GM18861 (cell line): ENCODE measurements around the gene FDX2.
"Not testable (repeated sequence)": the region's sequence is repeated elsewhere in the genome, so short reads cannot be mapped to it uniquely, and the experiment has no call there.

Experiments
- ATAC-seq: cut with Tn5 transposase; IDR thresholded peaks from one replicate; pipeline ENCODE4 v1.9.1; 2021; ENCODE audit not compliant: unreplicated experiment

Gene FDX2

DNA sequence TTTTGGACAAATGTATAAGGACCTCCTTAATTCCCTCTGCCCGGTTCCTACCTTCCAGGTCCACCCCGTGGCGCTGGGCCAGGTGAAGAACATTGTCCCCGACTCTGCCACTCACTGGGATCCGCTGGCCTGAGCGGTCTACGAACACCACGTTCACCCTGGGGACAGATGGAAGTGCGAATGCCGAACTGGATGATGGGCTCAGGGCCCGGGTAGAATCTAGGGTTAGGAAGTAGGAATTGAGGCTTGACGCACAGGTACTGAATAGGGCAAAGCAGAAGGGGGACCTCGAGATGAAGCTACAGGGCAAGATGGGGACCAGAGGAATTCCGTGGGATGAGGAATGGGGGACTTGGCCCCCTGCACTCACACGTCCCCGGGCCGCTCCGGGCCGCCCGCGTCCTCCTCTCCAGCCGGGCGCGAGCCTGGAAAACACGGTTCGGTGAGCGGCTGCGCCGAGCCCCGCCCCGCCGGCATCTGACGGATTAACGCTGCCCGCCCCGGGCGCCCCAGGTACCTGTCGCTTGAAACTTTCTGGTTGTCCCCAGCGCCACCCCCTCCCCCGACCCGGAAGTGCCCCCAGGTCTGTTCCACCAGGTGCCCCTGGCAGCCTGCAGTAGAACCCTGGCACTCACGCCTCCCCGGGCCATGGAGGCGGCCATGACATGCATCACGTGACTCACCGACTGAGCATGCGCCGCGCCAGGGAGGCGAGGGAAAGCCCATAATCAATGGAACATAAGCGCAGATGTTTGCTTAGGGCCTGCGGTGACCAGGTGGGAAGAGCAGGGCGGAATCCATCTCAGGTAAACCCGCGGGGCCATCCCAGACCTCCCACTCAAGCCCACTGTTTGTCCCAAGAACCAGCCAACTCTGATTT, at the start of gene FDX2:
TSS of gene FDX2 (minus strand) at position 681 of the 880 bp plus-strand sequence. CDS start at position 662, 19 bp downstream.
- ATAC-seq, result peak; percentile 72

DNA sequence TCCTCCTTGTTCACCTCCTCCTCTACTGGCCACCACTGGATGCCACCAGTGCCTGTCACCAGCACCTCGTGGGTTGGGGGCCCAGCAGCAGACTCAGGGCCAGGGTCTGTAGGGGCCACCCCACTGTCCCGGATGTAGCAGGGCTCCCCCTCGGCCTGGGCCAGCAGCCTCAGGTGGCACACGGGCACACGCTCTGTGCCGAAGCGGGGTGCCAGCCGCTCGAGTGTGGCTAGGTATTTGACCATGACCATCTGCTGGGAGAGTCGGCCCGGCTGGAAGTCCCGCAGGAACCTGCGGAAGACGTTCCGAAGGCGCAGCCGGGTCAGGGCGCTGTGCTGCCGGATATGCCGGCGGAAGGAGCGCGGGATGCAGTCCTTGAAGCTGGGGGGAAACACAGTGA, 49.7 kb upstream of the FDX2 start:
- no peak for ATAC-seq

DNA sequence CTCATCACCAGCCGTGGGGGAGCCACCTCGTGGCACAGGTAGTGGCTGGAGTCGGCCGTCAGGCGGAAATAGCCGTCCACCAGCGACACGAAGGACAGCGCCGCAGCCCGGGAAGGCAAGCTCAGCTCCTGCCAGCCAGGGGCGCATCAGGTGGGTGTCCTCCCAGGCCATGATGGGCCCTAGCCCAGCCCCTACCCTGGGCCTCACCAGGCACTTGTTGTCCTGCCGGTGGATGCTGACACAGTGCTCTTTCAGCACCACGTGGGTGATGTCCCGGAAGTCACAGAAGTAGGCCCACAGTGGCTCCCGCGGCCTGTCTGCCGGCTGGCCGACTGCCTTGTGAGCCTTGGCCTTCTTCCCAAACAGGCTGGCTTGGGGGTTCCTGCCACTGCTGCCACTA, 48.8 kb upstream of the FDX2 start:
- no peak for ATAC-seq

DNA sequence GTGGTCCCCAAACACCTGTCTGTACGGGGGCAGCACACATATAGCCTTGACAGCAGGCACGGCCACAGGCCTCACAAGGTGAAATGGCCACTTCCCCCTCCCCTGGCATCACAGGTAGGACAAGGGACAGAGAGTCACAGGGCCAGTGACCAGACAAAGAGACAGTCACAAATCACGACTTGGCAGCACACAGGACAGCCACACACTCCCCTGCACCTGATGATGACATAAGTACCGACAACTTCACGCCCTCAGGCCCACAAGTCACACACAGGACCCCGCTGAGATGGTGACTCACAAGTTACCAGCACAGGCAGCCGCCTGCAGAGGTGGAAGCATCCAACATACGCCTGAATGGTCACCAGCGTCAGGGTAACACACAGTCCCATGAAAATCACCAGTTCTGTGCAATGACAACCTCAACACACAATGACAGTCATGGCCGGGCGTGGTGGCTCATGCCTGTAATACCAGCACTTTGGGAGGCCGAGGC, 48.0 kb upstream of the FDX2 start:
- ATAC-seq, result no peak

- ATAC-seq, result no peak
Measured at GRCh38 chr19:10362259-10362658, 46.4 kb upstream of the FDX2 start.

GRCh38 chr19:10361569-10362011, 45.8 kb upstream of the FDX2 start:
- no peak for ATAC-seq

GRCh38 chr19:10356431-10356830, 40.6 kb upstream of the FDX2 start:
- no peak for ATAC-seq

GRCh38 chr19:10353793-10354391, 38.1 kb upstream of the FDX2 start:
- ATAC-seq, result no peak

GRCh38 chr19:10352764-10353671, 37.2 kb upstream of the FDX2 start:
- ATAC-seq, result no peak

- ATAC-seq, result no peak
Measured at GRCh38 chr19:10346509-10346908, 30.7 kb upstream of the FDX2 start.

DNA sequence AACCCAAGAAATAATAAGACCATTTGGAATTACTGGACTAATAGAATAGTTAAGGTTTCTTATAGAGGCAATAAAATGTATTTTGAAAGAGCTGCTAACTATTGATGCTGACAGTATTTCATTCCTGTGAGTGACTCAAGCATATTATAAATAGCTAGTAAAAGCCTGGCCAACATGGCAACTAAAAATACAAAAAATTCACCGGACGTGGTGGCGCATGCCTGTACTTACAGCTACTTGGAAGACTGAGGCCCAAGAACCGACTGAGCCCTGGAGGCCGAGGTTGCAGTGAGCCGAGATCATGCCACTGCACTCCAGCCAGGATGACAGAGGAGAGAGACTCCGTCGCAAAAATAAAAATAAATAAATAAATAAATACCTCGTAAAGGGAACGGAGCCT, 29.0 kb upstream of the FDX2 start:
- no peak for ATAC-seq

DNA sequence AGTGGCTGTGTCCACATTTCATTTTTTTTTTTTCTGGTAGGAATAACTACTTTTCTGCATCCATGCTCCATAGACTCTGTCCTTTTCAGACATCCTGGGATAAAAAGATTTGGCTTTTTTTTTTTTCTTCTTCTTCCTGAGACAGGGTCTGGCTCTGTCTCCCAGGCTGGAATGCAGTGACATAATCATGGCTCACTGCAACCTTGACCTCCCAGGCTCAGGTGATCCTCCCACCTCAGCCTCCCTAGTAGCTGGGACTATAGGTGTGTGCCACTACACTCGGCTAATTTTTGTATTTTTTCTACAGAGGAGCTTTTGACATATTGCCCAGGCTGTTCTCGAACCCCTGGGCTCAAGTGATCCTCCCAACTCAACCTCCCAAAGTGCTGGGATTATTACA, 27.7 kb upstream of the FDX2 start:
- ATAC-seq, result no peak

- no peak for ATAC-seq
Measured at GRCh38 chr19:10339977-10340376, 24.2 kb upstream of the FDX2 start.

- peak; percentile 58 for ATAC-seq
Measured at GRCh38 chr19:10339380-10339960, 23.7 kb upstream of the FDX2 start, which contains the start of gene ICAM3. Gene ICAM3, minus strand, starts transcription at chr19:10339624. Its CDS starts 10 bp downstream, at chr19:10339614.

- ATAC-seq, result no peak
Measured at GRCh38 chr19:10338940-10339339, 23.1 kb upstream of the FDX2 start.

DNA sequence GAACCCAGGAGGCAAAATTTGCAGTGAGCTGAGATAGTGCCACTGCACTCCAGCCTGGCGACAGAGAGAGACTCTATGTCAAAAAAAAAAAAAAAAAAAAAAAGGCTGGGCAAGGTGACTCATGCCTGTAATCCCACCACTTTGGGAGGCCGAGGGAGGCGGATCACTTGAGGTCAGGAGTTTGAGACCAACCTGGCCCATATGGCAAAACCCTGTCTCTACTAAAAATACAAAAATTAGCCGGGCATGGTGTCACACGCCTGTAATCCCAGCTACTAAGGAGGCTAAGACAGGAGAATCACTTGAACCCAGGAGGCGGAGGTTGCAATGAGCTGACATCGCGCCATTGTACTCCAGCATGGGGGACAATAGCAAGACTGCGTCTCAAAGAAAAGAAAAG, 20.9 kb upstream of the FDX2 start:
- ATAC-seq, result not testable (repeated sequence)

DNA sequence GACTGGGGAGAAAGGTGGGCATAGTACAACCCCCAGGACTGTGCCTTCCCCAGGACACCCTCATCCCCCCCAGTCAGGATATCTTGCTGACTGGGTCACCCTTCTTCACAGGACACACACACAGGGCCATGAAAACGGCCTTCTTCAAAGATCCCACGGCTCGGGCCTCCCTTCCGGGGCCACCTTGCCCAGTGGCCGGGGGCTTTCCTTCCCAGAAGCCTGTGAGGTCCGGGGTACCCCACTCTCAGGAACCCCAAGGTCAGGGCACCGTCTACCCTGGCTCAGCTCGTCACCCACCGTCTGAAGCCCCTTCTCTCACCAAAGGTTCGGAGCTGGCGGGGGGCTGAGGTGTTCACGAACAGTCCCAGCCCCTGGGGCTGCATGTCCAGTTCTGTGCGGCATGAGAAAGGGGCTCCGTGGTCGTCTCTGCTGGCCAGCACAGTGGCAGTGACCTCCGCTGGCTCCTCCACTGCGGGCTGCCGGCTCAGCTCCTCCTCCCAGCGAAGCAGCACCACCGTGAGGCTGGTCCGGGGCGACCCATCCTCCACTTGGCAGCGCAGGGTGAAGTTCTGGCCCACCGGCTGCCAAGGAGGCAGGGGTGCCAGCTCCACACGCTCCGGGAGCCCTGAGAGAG, 19.7 kb upstream of the FDX2 start:
- ATAC-seq, result no peak

GRCh38 chr19:10334588-10335351, 19.0 kb upstream of the FDX2 start:
- no peak for ATAC-seq

- no peak for ATAC-seq
Measured at GRCh38 chr19:10333758-10334587, 18.2 kb upstream of the FDX2 start.
